Immature natural killer cell (primary cell): ENCODE measurements around the gene PCDH7. TPM values are rescaled to one million over a fixed set of nuclear protein-coding genes. Genes with fewer than 3 reads are reported as not detected.

Source experiments
- DNase-seq, 3 donors: peaks; one replicate each; pipeline ENCODE4 v3.0.0; 2022; ENCODE audit warnings: mixed read lengths in 1 of 3
- H3K27ac Mint-ChIP-seq, 6 donors: one replicate each; pipeline ENCODE4 v1.8.0; 2020; ENCODE audit warnings: mixed read lengths in 6 of 6, mild to moderate bottlenecking in 5 of 6, inconsistent platforms in 4 of 6, moderate library complexity in 3 of 6
- H3K27me3 Mint-ChIP-seq, 3 donors: one replicate each; pipeline ENCODE4 v1.8.0; 2020 to 2021; ENCODE audit warnings: low read depth in 3 of 3, mild to moderate bottlenecking in 3 of 3, mixed read lengths in 3 of 3, moderate library complexity in 3 of 3, inconsistent platforms in 1 of 3
- H3K36me3 Mint-ChIP-seq, 3 donors: one replicate each; pipeline ENCODE4 v1.8.0; 2020; ENCODE audit warnings: mixed read lengths in 3 of 3, inconsistent platforms in 2 of 3, mild to moderate bottlenecking in 2 of 3
- H3K4me1 Mint-ChIP-seq, 2 donors: one replicate each; pipeline ENCODE4 v1.8.0; 2020; ENCODE audit warnings: inconsistent platforms in 2 of 2, mild to moderate bottlenecking in 2 of 2, mixed read lengths in 2 of 2, moderate library complexity in 1 of 2
- H3K4me3 Mint-ChIP-seq, 5 donors: one replicate each; pipeline ENCODE4 v1.8.0; 2020; ENCODE audit warnings: mild to moderate bottlenecking in 5 of 5, mixed read lengths in 5 of 5, inconsistent platforms in 3 of 5, moderate library complexity in 3 of 5
- H3K9me3 Mint-ChIP-seq, 6 donors: one replicate each; pipeline ENCODE4 v1.8.0; 2020; ENCODE audit warnings: mild to moderate bottlenecking in 6 of 6, mixed read lengths in 6 of 6, inconsistent platforms in 4 of 6, moderate library complexity in 3 of 6
- polyA plus RNA-seq, 3 donors: library from polyadenylated mRNA; unstranded; fragments of 300-500 nt; fragmentation: Illumina TruSeq; gene quantifications; one replicate each; pipeline ENCODE4 v1.2.3, GENCODE V29; 2021

The PCDH7 gene
- polyA plus RNA-seq, 3 donors from 2014 or later = not detected

- Mint-ChIP-seq H3K9me3 (peaks cover 4 to 15% (median 7%) of the 10 kb centered on the region in 6 donors), H3K4me3 (no peak overlapping the region), H3K27ac (no peak overlapping the region), H3K4me1 (no peaks in the 10 kb centered on the region), H3K27me3 (peaks cover 0 to 2% (median 0%) of the 10 kb centered on the region in 3 donors), H3K36me3 (peaks cover 0 to 2% (median 0%) of the 10 kb centered on the region in 3 donors)
- no peak for DNase-seq
Measured at GRCh38 chr4:30770812-30771211, 50.6 kb downstream of the PCDH7 start.

DNA sequence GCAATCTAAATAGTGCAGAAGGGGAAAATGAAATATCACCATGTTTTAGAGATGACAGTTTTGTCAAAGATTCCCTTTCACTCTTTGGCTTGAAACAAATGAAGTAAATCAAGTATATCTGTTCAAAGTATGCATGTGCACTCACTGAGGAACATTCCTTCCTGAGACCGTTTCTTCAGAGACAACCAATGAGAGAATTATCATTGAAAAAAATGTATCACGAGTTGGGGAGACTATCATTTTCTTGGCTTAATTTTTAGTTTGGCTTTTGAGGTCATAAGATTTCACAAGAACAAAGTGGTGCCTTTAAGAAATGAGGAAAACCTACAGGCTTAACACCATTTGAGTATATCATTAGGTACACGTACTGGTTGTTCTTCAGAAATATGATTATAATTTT, 56.3 kb downstream of the PCDH7 start:
- Mint-ChIP-seq H3K4me1 (no peaks in the 10 kb centered on the region), H3K4me3 (no peak overlapping the region), H3K9me3 (peaks cover 2 to 27% (median 7%) of the 10 kb centered on the region in 6 donors), H3K27ac (no peak overlapping the region), H3K27me3 (no peaks in the 10 kb centered on the region), H3K36me3 (no peaks in the 10 kb centered on the region)
- DNase-seq = no peak

GRCh38 chr4:30776921-30777415, 56.8 kb downstream of the PCDH7 start:
- no peak overlapping the region for H3K4me3 Mint-ChIP-seq
- peaks cover 3 to 27% (median 7%) of the 10 kb centered on the region in 6 donors for H3K9me3 Mint-ChIP-seq

More at GRCh38 chr4:30776921-30777415, 56.8 kb downstream of the PCDH7 start:
- H3K27me3 Mint-ChIP-seq = no peaks in the 10 kb centered on the region
- DNase-seq = no peak
- H3K27ac Mint-ChIP-seq = no peak overlapping the region
- H3K36me3 Mint-ChIP-seq = no peaks in the 10 kb centered on the region
- H3K4me1 Mint-ChIP-seq = no peaks in the 10 kb centered on the region
